Stimulated activated memory B cell treated with anti-CD40 and anti-IgM and Interleukin-4, amounts not matched to agents 10 μg/mL and 1 μg/mL and 100 μg/mL, for 72 hours (primary cell): ENCODE data around the gene PTPRN2.

Source experiments
- ATAC-seq: fragments of 150-1000 bp; cut with Tn5 transposase; 2 replicates; pipeline ENCODE4 v1.10.0; 2021
- H3K27ac Mint-ChIP-seq: one replicate; pipeline ENCODE4 v1.8.0; 2022; ENCODE audit warnings: mild to moderate bottlenecking, mixed read lengths
- H3K27me3 Mint-ChIP-seq: one replicate; pipeline ENCODE4 v1.8.0; 2022; ENCODE audit warnings: mixed read lengths
- H3K36me3 Mint-ChIP-seq: one replicate; pipeline ENCODE4 v1.8.0; 2022; ENCODE audit warnings: mixed read lengths
- H3K4me1 Mint-ChIP-seq: one replicate; pipeline ENCODE4 v1.8.0; 2022; ENCODE audit warnings: mixed read lengths
- H3K4me3 Mint-ChIP-seq: one replicate; pipeline ENCODE4 v1.8.0; 2022; ENCODE audit warnings: mild to moderate bottlenecking, moderate library complexity, mixed read lengths
- H3K9me3 Mint-ChIP-seq: one replicate; pipeline ENCODE4 v1.8.0; 2022; ENCODE audit warnings: mixed read lengths

PTPRN2 gene

DNA sequence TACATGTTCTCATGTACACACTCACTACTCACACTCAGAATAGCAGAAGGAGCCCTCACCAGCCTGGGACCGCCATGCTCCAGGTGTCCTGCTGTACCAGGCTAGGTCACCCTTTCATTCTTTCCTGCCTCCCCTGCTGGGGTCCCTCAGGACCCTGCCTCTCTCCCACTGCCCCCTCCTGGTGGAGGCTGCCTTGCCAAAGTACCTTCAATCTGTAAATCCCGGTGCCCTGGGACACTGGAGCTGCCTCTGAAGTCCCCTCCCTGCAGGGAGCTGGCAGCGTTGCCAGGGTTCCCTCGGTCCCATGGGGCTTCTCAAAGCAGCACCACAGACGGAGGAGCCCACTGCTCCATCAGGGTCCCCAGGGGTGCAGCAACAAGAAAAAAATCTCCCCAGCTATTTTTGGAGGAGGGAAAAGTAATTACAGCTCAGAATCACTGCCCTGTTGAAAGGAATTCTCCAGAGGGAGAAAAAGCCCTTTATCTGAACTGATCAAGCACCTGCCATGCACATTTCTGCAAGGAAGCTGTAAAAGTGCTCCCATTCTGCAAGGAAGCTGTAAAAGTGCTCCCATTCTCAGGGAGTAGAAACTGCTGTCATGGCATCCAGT lies 259.9 kb downstream of the PTPRN2 start:
- peaks cover 29% of the 10 kb centered on the region for H3K9me3 Mint-ChIP-seq
- no peaks in the 10 kb centered on the region for H3K27me3 Mint-ChIP-seq
- ATAC-seq, result no peak
- no peak overlapping the region for H3K4me3 Mint-ChIP-seq
- H3K27ac Mint-ChIP-seq, result no peak overlapping the region
- H3K36me3 Mint-ChIP-seq, result no peaks in the 10 kb centered on the region
- no peaks in the 10 kb centered on the region for H3K4me1 Mint-ChIP-seq

DNA sequence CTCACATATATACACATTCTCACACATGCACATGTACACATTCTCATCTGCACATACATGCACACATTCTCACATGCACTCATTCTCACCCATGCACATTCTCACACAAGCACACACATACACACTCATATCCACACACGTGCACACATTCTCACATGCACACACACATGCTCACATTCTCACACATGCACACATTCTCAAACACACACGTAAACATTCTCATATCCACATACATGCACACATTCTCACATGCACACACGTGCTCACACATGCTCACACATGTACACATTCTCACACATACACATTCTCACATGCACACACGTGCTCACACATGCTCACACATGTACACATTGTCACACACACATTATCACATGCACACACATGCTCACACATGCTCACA lies 260.6 kb downstream of the PTPRN2 start:
- no peaks in the 10 kb centered on the region for H3K27me3 Mint-ChIP-seq
- no peak overlapping the region for H3K27ac Mint-ChIP-seq
- no peak for ATAC-seq
- H3K36me3 Mint-ChIP-seq, result no peaks in the 10 kb centered on the region
- H3K9me3 Mint-ChIP-seq, result peaks cover 23% of the 10 kb centered on the region
- H3K4me1 Mint-ChIP-seq, result no peaks in the 10 kb centered on the region
- H3K4me3 Mint-ChIP-seq, result no peak overlapping the region

DNA sequence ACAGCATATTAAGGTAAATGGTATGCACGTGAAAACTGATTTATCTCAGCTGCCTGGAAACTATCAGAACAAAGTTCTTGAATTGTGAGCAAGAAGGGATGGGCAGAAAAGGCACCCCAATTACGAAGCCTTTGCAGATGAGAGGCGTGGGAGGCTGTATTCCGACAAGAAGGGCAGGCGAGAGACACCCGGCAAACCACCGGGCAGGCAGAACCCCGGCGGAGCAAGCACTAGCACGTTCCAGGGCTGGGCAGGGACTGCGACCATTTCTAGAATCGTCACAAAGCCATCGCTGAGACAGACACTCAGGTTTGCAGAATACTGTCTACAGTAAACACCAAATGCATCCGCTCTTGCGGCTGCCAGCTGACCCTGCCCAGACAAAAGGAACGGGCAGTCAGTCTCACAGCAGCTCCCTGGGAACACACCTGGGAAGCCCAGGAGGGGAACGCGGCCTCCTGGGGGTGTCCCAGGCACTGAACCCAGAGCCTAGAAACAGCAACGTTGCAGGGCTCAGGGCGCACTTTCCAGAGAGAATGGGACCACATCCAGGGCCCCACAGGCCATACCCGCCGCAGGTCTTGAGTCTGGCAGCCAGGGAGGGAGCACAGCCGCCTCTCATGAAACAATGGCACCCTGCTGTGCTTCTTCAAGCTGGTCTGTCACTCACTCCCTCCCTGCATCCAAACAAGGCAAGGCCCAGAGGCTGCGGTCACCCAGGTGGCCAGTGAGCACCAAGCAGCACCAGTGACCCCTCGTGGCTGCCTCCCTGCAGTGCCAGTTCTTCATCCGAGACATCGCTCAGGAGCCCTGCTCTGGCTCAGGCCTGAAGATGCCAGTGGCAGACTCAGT lies 261.9 kb downstream of the PTPRN2 start:
- no peaks in the 10 kb centered on the region for H3K4me1 Mint-ChIP-seq
- no peak overlapping the region for H3K4me3 Mint-ChIP-seq
- ATAC-seq, result no peak

DNA sequence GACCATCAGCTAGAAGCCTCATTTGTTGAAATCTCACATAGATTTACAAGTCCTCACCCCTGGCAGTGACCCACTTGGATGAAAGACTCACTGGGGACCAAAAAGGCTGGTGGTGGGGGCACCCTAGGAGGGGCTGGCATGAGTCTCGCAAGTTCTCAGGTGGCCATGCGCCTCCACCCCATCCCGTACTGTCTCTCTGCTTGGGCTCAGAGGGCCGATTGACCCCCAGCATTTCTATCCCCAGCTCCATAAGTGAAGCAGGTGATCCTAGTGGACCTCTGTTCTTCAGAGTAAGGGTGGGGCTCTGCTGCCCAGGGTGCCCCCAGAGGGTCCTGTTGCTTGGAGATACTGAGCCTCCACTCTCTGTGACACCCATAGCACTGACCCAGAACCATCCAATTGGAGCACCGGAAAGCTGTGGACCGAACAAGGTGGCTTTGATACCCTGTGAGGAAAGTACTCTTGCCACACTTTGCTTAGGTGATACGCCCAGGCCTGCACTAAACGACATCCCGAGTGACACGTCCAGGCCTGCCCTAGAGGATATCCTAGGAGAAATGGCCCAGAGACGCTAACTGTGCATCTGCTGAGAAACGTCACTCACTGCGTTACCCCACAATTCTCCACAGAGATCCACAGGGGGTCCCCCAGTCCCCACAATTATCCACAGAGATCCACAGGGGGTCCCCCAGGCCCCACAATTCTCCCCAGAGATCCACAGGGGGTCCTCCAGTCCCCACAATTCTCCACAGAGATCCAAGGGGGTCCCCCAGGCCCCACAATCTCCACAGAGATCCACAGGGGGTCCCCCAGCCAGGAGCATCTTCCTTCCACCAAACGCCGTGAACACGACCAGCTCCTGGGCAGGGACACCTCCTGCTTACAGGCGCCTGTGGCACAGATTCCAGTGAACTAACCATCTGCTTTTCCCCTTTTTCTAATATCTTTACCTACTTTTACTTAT lies 262.9 kb downstream of the PTPRN2 start:
- ATAC-seq, result no peak
- Mint-ChIP-seq H3K9me3 (peaks cover 22% of the 10 kb centered on the region), H3K36me3 (no peaks in the 10 kb centered on the region), H3K4me3 (no peak overlapping the region), H3K27me3 (no peaks in the 10 kb centered on the region), H3K4me1 (no peaks in the 10 kb centered on the region), H3K27ac (no peak overlapping the region)

More for the DNA sequence above, 261.9 kb downstream of the PTPRN2 start:
- H3K9me3 Mint-ChIP-seq, result peaks cover 20% of the 10 kb centered on the region
- no peak overlapping the region for H3K27ac Mint-ChIP-seq
- H3K27me3 Mint-ChIP-seq, result no peaks in the 10 kb centered on the region
- no peaks in the 10 kb centered on the region for H3K36me3 Mint-ChIP-seq

DNA sequence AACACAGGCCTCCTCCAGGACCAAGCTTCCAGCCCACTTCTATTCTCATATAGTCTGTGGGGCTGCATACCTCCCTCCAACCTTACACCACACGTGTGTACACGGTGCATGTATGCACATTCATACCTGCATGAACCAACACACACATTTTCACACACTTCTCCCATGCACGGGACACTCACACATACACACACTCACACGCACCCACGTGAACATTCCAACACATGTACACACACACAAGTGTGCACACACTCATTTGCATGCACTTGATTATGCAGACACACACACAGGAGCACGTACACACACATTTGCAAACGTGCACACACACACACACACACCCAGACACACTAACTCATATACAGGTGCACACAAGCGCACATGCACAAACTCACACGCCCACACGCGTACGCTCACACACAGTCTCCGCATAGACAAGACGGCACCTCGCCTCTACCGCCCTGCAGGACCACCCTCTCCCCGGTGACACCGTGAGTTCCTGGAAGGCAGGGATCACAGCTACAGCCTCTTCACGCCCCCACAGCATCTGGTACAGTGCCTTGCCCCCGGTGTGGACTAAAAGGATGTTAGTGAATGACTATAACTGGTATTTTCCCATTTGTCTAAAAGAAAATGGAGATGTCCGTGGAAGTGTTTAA lies 263.8 kb downstream of the PTPRN2 start:
- H3K27ac Mint-ChIP-seq, result no peak overlapping the region
- no peaks in the 10 kb centered on the region for H3K36me3 Mint-ChIP-seq
- H3K4me1 Mint-ChIP-seq, result no peaks in the 10 kb centered on the region
- ATAC-seq, result no peak
- no peak overlapping the region for H3K4me3 Mint-ChIP-seq
- peaks cover 27% of the 10 kb centered on the region for H3K9me3 Mint-ChIP-seq
- no peaks in the 10 kb centered on the region for H3K27me3 Mint-ChIP-seq

DNA sequence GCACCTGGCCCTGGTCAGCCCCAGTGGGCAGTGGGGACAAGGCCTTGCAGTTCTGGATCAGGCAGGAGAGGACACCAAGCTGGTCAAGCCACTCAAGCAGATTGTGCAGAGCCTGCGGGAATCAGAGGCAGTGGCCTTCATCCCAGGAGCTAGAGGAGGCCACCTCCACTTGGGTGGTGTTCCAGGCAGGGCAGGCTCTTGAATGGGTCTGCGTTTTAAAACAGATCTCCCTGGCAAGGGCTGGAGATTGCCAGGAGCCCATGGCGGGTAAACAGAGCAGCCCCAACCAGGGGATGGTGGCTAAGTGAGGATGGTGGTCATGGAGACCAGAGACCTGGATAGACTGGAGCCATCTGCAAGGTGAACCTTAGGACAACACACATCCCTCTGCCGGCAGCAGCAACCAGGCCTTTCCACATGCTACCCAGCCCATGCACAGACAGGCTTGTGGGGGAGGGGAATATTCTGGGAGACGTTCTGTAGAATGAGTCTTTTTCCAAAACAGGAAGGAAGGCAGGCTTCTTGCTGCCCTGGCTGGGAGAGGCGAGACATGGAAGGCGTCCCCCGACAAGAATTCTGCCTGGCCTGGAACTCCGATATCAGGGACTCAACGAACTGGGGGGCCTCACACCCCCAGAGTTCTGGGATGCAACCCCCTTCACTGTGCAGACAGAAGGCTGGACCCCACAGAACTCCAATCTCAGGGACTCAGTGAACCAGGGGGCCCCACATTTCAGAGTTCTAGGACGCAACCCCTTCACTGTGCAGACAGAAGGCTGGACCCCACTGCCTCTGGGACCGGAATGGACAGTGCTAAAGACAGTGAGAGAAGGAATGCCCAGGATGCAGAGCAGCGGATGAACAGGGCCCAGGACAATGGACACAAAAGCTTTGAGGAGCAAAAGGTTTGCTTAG lies 264.8 kb downstream of the PTPRN2 start:
- H3K36me3 Mint-ChIP-seq, result no peaks in the 10 kb centered on the region
- no peaks in the 10 kb centered on the region for H3K4me1 Mint-ChIP-seq
- no peak overlapping the region for H3K27ac Mint-ChIP-seq
- no peak overlapping the region for H3K4me3 Mint-ChIP-seq
- ATAC-seq, result peak; percentile 8
- H3K9me3 Mint-ChIP-seq, result peaks cover 27% of the 10 kb centered on the region
- H3K27me3 Mint-ChIP-seq, result no peaks in the 10 kb centered on the region

DNA sequence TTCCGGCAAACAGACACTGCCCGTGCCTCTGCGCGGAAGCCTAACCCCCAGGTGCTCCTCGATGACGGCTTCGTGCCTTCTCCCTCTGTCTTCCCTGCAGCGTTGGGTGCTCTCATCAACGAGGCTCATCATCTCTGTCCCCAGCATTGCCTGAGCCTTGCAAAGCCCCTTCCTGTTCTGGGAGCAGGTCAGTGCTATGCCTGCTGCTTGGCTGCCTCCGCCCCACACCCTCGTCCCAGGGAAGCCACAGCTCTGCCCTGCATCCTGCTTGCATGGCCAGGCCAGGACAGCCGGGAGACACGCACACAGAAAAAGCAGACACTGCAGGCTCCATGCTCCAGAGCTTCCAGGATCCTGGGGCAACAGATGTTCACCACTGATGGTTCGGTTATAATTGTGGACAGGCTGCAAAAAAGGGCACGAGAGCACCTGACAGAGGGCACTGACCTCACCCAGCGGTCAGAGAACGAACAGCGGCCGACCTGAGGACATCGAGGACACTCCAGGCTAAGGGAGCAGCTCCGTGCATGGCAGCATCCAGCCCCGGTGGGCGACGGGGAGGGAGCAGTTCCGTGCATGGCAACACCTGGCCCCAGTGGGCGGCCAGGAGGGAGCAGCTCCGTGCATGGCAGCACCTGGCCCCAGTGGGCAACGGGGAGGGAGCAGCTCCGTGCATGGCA lies 265.5 kb downstream of the PTPRN2 start:
- ATAC-seq, result no peak
- Mint-ChIP-seq H3K27me3 (no peaks in the 10 kb centered on the region), H3K4me1 (no peaks in the 10 kb centered on the region), H3K27ac (no peak overlapping the region), H3K9me3 (peaks cover 21% of the 10 kb centered on the region), H3K4me3 (no peak overlapping the region), H3K36me3 (no peaks in the 10 kb centered on the region)

DNA sequence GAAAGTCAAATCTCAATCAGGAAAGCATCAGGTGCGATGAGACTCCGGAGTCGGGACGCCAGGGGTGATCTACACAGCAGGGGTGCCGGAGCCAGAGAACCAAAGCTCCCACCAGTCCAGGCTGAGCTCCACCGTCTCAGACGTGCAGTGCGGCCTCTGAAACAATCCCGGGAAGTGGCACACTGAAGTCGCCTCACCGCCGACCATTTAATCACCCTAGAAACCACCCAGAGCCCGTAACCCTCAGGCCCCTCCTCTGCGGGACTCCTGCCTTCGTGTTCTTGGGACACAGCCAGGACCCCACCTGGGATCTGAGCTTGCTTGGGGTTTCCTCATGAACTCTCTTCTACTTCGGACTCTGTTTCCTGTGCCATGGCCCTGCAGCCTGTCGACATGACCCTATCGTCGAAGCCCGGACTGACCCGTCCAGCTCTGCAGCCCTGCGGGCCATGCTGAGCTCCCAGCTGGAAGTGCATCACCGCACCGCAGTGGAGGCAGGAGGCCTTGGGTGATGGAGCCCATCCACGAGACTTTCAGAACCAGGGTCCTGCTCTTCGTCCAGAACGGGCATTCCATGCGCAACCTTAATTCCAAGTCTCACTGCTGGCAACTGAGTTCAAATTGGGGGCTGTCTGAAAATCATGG lies 266.4 kb downstream of the PTPRN2 start:
- no peak for ATAC-seq
- Mint-ChIP-seq H3K27me3 (no peaks in the 10 kb centered on the region), H3K4me1 (no peaks in the 10 kb centered on the region), H3K9me3 (peaks cover 13% of the 10 kb centered on the region), H3K36me3 (no peaks in the 10 kb centered on the region), H3K27ac (no peak overlapping the region), H3K4me3 (no peak overlapping the region)

DNA sequence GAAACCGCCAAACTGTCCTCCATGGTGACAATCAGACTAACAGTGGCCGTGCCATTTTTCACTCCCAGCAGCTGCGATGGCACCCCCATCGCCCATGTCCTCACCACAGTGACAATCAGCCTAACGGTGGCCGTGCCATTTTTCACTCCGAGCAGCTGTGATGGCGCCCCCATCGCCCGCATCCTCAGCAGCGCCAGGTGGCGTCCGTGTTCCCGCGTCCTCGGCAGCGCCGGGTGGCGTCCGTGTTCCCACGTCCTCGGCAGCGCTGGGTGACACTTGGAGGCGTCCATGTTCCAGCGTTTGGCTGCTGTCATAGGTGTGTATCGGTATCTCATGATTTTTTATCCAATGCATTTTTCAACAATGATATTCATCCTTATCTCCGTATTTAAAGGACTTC lies 267.3 kb downstream of the PTPRN2 start:
- no peak overlapping the region for H3K27ac Mint-ChIP-seq
- no peak overlapping the region for H3K4me3 Mint-ChIP-seq
- H3K4me1 Mint-ChIP-seq, result no peaks in the 10 kb centered on the region
- H3K36me3 Mint-ChIP-seq, result no peaks in the 10 kb centered on the region
- H3K9me3 Mint-ChIP-seq, result peaks cover 13% of the 10 kb centered on the region
- no peaks in the 10 kb centered on the region for H3K27me3 Mint-ChIP-seq
- ATAC-seq, result no peak

DNA sequence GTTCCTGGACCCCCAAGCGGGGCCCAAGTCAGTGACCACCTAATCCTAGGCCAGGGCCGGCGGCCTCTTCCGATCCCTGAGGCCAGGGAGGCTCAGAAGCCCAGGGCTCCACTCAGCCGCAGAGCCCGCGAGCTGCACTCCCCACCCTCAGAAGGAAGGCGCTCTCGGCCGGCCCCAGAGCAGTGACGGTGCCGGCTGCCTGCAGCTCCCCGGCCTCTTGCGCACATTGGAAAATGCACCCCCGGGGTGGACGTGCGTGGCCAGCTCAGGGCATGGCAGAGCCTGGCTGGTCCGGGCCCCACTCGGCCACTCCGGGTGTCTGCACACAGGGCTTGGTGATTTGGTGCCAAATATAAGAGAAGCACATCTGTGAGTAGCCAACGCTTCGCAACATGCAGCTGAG lies 269.1 kb downstream of the PTPRN2 start:
- no peak for ATAC-seq
- no peaks in the 10 kb centered on the region for H3K4me1 Mint-ChIP-seq
- peaks cover 11% of the 10 kb centered on the region for H3K9me3 Mint-ChIP-seq
- no peaks in the 10 kb centered on the region for H3K36me3 Mint-ChIP-seq
- no peaks in the 10 kb centered on the region for H3K27me3 Mint-ChIP-seq
- H3K4me3 Mint-ChIP-seq, result no peak overlapping the region
- no peak overlapping the region for H3K27ac Mint-ChIP-seq

DNA sequence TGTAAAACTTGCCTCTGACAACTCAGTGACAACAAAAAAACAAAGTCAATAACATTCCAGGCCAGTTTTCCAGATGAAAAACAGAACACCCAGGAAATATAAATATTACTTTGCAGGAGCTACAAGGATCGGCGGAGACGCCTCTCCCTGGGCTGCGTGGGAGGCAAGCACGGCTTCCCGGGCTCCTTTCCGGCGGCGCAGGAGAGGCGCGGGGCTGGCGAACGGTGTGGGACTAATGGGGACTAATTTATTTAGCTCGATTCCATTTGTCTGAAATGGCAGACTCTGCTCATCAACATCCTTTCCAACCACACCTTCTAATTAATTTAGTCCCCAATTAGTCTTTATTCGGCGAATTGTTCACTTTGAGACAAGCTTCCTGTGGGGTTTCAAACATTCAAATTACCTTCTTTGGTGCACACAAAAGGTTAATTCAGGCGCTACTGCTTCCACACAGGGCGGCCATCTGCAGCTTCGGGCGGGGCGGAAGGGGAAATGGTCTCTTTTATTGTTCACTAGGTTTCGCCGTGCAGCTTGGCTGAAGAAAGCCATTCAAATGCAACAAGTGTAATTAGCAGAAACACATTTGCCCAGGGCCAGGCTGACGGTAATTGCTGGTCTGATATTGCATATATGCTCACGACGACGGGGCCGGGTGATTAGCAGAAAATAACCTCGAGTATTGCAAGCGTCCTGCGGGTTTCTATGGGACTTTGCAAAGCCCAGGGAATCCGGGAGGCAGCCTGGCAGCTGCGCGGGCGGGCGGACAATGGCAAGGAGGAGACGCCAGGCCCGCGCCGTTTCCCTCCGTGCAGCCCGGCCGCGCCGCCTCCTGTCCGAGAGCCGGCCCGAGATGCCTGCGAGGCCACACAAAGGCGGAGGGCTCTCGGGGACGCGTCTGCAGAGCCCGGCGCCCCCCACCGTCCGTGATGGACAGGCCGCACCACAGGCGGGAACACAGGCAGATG lies 270.1 kb downstream of the PTPRN2 start:
- Mint-ChIP-seq H3K36me3 (no peaks in the 10 kb centered on the region), H3K9me3 (peaks cover 13% of the 10 kb centered on the region), H3K27ac (no peak overlapping the region), H3K4me3 (no peak overlapping the region), H3K4me1 (no peaks in the 10 kb centered on the region), H3K27me3 (no peaks in the 10 kb centered on the region)
- no peak for ATAC-seq

DNA sequence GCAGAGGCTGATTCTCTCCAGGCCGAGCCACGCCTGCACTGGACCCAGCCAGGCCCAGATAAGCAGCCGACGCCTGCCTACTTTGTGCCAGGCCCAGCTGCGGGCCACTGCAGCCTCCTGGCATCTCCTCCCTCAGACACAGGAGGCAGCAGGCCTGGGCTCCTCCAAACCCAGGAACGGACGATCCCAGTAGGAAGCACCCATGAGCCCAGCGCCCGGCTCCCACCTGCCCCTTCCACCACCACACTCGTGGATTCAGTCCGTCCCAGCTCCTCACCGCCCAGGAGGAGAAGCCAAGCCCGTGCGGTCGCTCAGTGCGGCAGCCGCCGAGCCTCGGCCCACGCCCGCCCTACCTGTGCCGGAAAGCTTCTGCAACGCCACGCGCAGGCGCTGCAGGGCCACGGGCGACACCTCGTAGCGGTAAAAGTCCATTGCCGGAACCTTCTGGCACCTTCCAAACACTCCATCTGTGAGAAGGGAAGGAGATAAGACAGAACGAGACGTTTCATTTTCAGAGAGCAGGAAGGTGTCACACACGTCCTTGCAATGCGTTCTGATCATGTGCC lies 271.1 kb downstream of the PTPRN2 start:
- no peaks in the 10 kb centered on the region for H3K27me3 Mint-ChIP-seq
- no peak for ATAC-seq
- H3K9me3 Mint-ChIP-seq, result peaks cover 20% of the 10 kb centered on the region
- H3K4me1 Mint-ChIP-seq, result no peaks in the 10 kb centered on the region
- H3K27ac Mint-ChIP-seq, result no peak overlapping the region
- H3K4me3 Mint-ChIP-seq, result no peak overlapping the region
- no peaks in the 10 kb centered on the region for H3K36me3 Mint-ChIP-seq
